SK-N-SH (cell line): ENCODE measurements around the gene GSDMA. TPM values are rescaled to one million over a fixed set of nuclear protein-coding genes. Genes with fewer than 3 reads are reported as not detected.

Source experiments
- CTCF ChIA-PET: fragments of 300-600, 350-600 bp; formaldehyde crosslinking; extraction: SDS; loops from one replicate; lab custom pipeline; 2021; lab: Yijun Ruan, JAX
- POLR2A ChIA-PET: fragments of 350-600 bp; sonication (Branson Sonifier 250); formaldehyde crosslinking; extraction: SDS; loops from one replicate; lab custom pipeline; 2020; ENCODE audit warnings: antibody characterized with exemption, inconsistent platforms; lab: Yijun Ruan, JAX
- DNase-seq: peaks from one replicate; pipeline ENCODE4 v3.0.0; 2012
- H2AFZ ChIP-seq: fragments of 200-600 bp; sonication (generic); 2 replicates; pipeline ENCODE4 v1.8.1; 2016; ENCODE audit warnings: antibody characterized with exemption, mild to moderate bottlenecking, low read depth
- H3F3A ChIP-seq: fragments of 200-600 bp; sonication (generic); replicated peaks from 2 replicates; pipeline ENCODE3; 2016; ENCODE audit warnings: antibody characterized with exemption, mild to moderate bottlenecking; ENCODE audit not compliant: insufficient read depth
- H3K27ac ChIP-seq, 2 experiments: fragments of 200-500 bp in 1 of 2; fragments of 200-600 bp in 1 of 2; sonication (Bioruptor generic) in 1 of 2; sonication (generic), shearing (Covaris generic) in 1 of 2; 2 replicates each; pipeline versions ENCODE4 v1.5.1 to v1.6.1; 2014 to 2016; ENCODE audit warnings: low read depth in 2 of 2, inconsistent platforms in 1 of 2, low read length in 1 of 2, mild to moderate bottlenecking in 1 of 2, mixed read lengths in 1 of 2
- H3K27me3 ChIP-seq: fragments of 200-600 bp; sonication (generic), shearing (Covaris generic); 2 replicates; pipeline ENCODE4 v1.6.1; 2016; ENCODE audit warnings: mixed run types; ENCODE audit not compliant: insufficient read depth
- H3K36me3 ChIP-seq, 2 experiments: fragments of 200-500 bp in 1 of 2; fragments of 200-600 bp in 1 of 2; sonication (Bioruptor generic) in 1 of 2; sonication (generic) in 1 of 2; replicated peaks in 1 of 2; 2 replicates each; pipeline versions ENCODE3 to v1.5.1; 2014 to 2016; ENCODE audit warnings: low read length in 1 of 2, mild to moderate bottlenecking in 1 of 2; ENCODE audit not compliant: insufficient read depth in 2 of 2, control insufficient read depth in 1 of 2
- H3K4me1 ChIP-seq, 2 experiments: fragments of 200-500 bp in 1 of 2; fragments of 200-600 bp in 1 of 2; sonication (Bioruptor generic) in 1 of 2; sonication (generic), shearing (Covaris generic) in 1 of 2; 2 replicates each; pipeline versions ENCODE4 v1.5.1 to v1.6.1; 2014 to 2016; ENCODE audit warnings: low read depth in 1 of 2, low read length in 1 of 2, mixed run types in 1 of 2; ENCODE audit not compliant: insufficient read depth in 2 of 2, control insufficient read depth in 1 of 2
- H3K4me2 ChIP-seq: fragments of 200-600 bp; sonication (generic), shearing (Covaris generic); 2 replicates; pipeline ENCODE4 v1.6.1; 2017; ENCODE audit warnings: mixed run types
- H3K4me3 ChIP-seq, 2 experiments: fragments of 200-500 bp in 1 of 2; fragments of 200-600 bp in 1 of 2; sonication (Bioruptor generic) in 1 of 2; sonication (generic), shearing (Covaris generic) in 1 of 2; 2 replicates each; pipeline versions ENCODE4 v1.5.1 to v1.8.1; 2014 to 2016; ENCODE audit warnings: low read depth in 2 of 2, inconsistent platforms in 1 of 2, low read length in 1 of 2, mild to moderate bottlenecking in 1 of 2, mixed read lengths in 1 of 2, moderate library complexity in 1 of 2
- H3K79me2 ChIP-seq: fragments of 200-600 bp; sonication (generic); 2 replicates; pipeline ENCODE4 v1.8.1; 2017; ENCODE audit warnings: mild to moderate bottlenecking; ENCODE audit not compliant: insufficient read depth
- H3K9ac ChIP-seq: fragments of 200-600 bp; sonication (generic); 2 replicates; pipeline ENCODE4 v1.6.1; 2017; ENCODE audit warnings: mixed run types
- H3K9me2 ChIP-seq: fragments of 200-600 bp; sonication (generic); 2 replicates; pipeline ENCODE4 v1.6.1; 2017; ENCODE audit warnings: mixed run types
- H3K9me3 ChIP-seq: fragments of 200-600 bp; sonication (generic); 2 replicates; pipeline ENCODE4 v1.6.1; 2017; ENCODE audit warnings: mixed run types, mild to moderate bottlenecking, moderate library complexity
- H4K20me1 ChIP-seq: fragments of 200-600 bp; sonication (generic); 2 replicates; pipeline ENCODE4 v1.6.1; 2017; ENCODE audit warnings: mild to moderate bottlenecking, mixed run types; ENCODE audit not compliant: insufficient read depth
- ELF1 ChIP-seq: IDR thresholded peaks from 2 replicates; pipeline ENCODE4 v1.4.0; 2012
- EP300 ChIP-seq, 2 experiments: IDR thresholded peaks; 2 replicates each; pipeline versions ENCODE4 v1.4.0 to v1.6.1; 2012; ENCODE audit warnings: borderline replicate concordance in 1 of 2, low read depth in 1 of 2, low read length in 1 of 2
- EZH2phosphoT487 ChIP-seq: fragments of 200-600 bp; sonication (generic); IDR thresholded peaks from 2 replicates; pipeline ENCODE4 v1.6.1; 2017; ENCODE audit warnings: low read depth, mixed run types, mild to moderate bottlenecking, antibody characterized with exemption, moderate library complexity, borderline replicate concordance
- MXI1 ChIP-seq: IDR thresholded peaks from 2 replicates; pipeline ENCODE4 v1.6.1; 2012; ENCODE audit warnings: mild to moderate bottlenecking, low read depth, low read length, improper control_type of control experiment
- NRF1 ChIP-seq: IDR thresholded peaks from 2 replicates; pipeline ENCODE4 v1.6.1; 2012; ENCODE audit warnings: low read depth, mild to moderate bottlenecking, low read length
- POLR2AphosphoS5 ChIP-seq: IDR thresholded peaks from 2 replicates; pipeline ENCODE4 v1.6.1; 2012; ENCODE audit warnings: low read depth, low read length
- RXRA ChIP-seq: IDR thresholded peaks from 2 replicates; pipeline ENCODE4 v1.4.0; 2012; ENCODE audit warnings: low read depth, mild to moderate bottlenecking, borderline replicate concordance
- SMC3 ChIP-seq: IDR thresholded peaks from 2 replicates; pipeline ENCODE4 v1.6.1; 2012; ENCODE audit warnings: low read depth, low read length, improper control_type of control experiment
- TAF1 ChIP-seq: IDR thresholded peaks from 2 replicates; pipeline ENCODE4 v1.6.1; 2012; ENCODE audit warnings: low read depth, mild to moderate bottlenecking, low read length, moderate library complexity, borderline replicate concordance
- TCF12 ChIP-seq: IDR thresholded peaks from 2 replicates; pipeline ENCODE4 v1.4.0; 2012
- TEAD4 ChIP-seq: IDR thresholded peaks from 2 replicates; pipeline ENCODE4 v1.4.0; 2012; ENCODE audit warnings: mild to moderate bottlenecking, borderline replicate concordance; ENCODE audit not compliant: insufficient read depth
- WGBS: methylation state at CpG from one replicate; pipeline ENCODE4 v1.1.6; 2017; ENCODE audit warnings: low lambda C conversion rate; 5-methylcytosine and 5-hydroxymethylcytosine counted together
- polyA plus RNA-seq, 3 experiments: library from polyadenylated mRNA; depleted of rRNA; stranded (reverse); fragments of >200 nt; gene quantifications; 2 replicates each; pipeline ENCODE4 v1.2.3, GENCODE V29; 2012
- TF ChIP-seq, protein P1 (sequence below): IDR thresholded peaks from 2 replicates; pipeline ENCODE4 v1.4.0; 2012; ENCODE audit warnings: low read depth, borderline replicate concordance
- TF ChIP-seq, protein P2 (sequence below): IDR thresholded peaks from 2 replicates; pipeline ENCODE4 v1.4.0; 2012; ENCODE audit warnings: low read depth, borderline replicate concordance
- TF ChIP-seq, protein P3 (sequence below): fragments of 150-350 bp; IDR thresholded peaks from 2 replicates; pipeline ENCODE4 v1.6.1; 2016; ENCODE audit warnings: mild to moderate bottlenecking, low read depth, low read length

Gene GSDMA
- polyA plus RNA-seq, 1 of the 3 experiments (the other 2 are of a cell fraction), result not detected

DNA sequence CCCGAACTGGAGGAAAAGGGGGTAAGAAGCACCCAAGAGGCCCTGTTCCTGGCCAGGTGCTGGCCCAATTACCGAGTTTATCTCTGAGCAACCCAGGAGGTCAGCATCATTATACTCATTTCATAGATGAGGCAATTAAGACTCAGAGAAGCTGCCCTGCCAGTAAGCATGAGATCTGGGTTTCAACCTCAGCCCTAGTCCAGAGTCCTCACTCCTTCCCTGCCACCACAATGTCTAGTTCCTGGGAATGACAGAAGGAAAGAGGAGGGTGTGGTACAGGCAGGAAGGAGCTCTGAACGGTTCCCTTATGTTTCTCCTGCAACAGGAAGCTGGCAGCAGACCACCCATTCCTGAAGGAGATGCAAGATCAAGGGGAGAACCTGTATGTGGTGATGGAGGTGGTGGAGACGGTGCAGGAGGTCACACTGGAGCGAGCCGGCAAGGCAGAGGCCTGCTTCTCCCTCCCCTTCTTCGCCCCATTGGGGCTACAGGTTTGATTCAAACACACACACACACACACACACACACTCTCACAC, 7.4 kb downstream of the GSDMA start:
- TF ChIP-seq POLR2AphosphoS5 (no peak), EP300 (IDR thresholded peaks at IDR 0.05; ENCODE audit: borderline replicate concordance in 1 of 2, low read depth in 1 of 2, low read length in 1 of 2) (no peak), TCF12 (no peak), EZH2phosphoT487 (no peak), TEAD4 (no peak), RXRA (no peak), ELF1 (no peak), SMC3 (no peak), MXI1 (no peak)
- TF ChIP-seq, protein P1, sequence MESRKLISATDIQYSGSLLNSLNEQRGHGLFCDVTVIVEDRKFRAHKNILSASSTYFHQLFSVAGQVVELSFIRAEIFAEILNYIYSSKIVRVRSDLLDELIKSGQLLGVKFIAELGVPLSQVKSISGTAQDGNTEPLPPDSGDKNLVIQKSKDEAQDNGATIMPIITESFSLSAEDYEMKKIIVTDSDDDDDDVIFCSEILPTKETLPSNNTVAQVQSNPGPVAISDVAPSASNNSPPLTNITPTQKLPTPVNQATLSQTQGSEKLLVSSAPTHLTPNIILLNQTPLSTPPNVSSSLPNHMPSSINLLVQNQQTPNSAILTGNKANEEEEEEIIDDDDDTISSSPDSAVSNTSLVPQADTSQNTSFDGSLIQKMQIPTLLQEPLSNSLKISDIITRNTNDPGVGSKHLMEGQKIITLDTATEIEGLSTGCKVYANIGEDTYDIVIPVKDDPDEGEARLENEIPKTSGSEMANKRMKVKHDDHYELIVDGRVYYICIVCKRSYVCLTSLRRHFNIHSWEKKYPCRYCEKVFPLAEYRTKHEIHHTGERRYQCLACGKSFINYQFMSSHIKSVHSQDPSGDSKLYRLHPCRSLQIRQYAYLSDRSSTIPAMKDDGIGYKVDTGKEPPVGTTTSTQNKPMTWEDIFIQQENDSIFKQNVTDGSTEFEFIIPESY, result no peak
- TF ChIP-seq, protein P2, sequence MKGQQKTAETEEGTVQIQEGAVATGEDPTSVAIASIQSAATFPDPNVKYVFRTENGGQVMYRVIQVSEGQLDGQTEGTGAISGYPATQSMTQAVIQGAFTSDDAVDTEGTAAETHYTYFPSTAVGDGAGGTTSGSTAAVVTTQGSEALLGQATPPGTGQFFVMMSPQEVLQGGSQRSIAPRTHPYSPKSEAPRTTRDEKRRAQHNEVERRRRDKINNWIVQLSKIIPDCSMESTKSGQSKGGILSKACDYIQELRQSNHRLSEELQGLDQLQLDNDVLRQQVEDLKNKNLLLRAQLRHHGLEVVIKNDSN, result no peak
- Histone ChIP-seq H3K9me2 (no peaks in the 10 kb centered on the region), H3K9ac (no peak overlapping the region), H2AFZ (no peak overlapping the region), H3K36me3 (no peaks in the 10 kb centered on the region), H3K79me2 (no peaks in the 10 kb centered on the region), H3K4me2 (no peak overlapping the region), H3K27me3 (no peaks in the 10 kb centered on the region), H3K4me1 (peaks cover 0 to 6% of the 10 kb centered on the region in 2 experiments; a peak in 1 of 4 replicates), H3K27ac (no peak overlapping the region), H4K20me1 (no peaks in the 10 kb centered on the region), H3F3A (no peaks in the 10 kb centered on the region), H3K4me3 (no peak overlapping the region), H3K9me3 (no peaks in the 10 kb centered on the region)
- 43% methylated on average over 7 of the region's 7 CpGs for WGBS
- CTCF ChIA-PET, result interaction anchor here (1.4 to 6.2 kb wide), 3 partner anchors 10 to 395 kb away, joined by 3 to 29 read pairs (median 17); partner anchors contain the start of gene PSMD3
- DNase-seq, result no peak
- POLR2A ChIA-PET, result no interaction called here

DNA sequence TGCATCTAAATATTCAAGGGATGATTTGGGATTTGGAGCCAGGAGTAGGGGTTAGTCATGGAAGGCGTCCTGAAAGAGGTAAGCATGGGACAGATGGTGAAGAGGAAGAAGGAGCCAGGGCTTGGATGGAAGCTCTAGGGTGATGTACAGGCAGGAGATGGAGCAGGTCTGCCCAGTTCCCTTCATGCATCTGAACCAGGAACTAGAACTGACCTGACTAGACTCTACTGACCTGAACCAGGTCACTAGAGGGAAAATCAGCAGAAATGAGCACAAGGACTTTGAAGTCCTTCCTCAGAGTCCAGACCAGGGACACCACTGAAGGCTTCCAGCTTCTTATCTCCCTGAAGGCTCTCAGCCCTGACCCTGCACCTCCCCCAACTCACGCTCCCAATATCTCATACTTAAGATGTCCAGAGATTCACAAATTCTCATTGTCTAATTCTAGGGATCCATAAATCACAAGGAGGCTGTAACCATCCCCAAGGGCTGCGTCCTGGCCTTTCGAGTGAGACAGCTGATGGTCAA, 8.3 kb downstream of the GSDMA start:
- no peak overlapping the region for H3K27ac ChIP-seq
- CTCF ChIA-PET, result interaction anchor here (1.4 to 6.2 kb wide), 3 partner anchors 9 to 396 kb away, joined by 3 to 29 read pairs (median 9); partner anchors contain the start of gene PSMD3
- TF ChIP-seq NRF1 (no peak), RXRA (no peak), TAF1 (no peak), EZH2phosphoT487 (no peak)
- TF ChIP-seq, protein P3, sequence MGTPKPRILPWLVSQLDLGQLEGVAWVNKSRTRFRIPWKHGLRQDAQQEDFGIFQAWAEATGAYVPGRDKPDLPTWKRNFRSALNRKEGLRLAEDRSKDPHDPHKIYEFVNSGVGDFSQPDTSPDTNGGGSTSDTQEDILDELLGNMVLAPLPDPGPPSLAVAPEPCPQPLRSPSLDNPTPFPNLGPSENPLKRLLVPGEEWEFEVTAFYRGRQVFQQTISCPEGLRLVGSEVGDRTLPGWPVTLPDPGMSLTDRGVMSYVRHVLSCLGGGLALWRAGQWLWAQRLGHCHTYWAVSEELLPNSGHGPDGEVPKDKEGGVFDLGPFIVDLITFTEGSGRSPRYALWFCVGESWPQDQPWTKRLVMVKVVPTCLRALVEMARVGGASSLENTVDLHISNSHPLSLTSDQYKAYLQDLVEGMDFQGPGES, result no peak
- no peaks in the 10 kb centered on the region for H3K79me2 ChIP-seq
- no peak for DNase-seq
- no peak overlapping the region for H3K9ac ChIP-seq
- no peaks in the 10 kb centered on the region for H3K9me3 ChIP-seq
- no peaks in the 10 kb centered on the region for H4K20me1 ChIP-seq
- peaks cover 0 to 6% of the 10 kb centered on the region in 2 experiments; a peak in 1 of 4 replicates for H3K4me1 ChIP-seq
- H3K4me2 ChIP-seq, result no peak overlapping the region
- POLR2A ChIA-PET, result no interaction called here
- H3K27me3 ChIP-seq, result no peaks in the 10 kb centered on the region
- no peak overlapping the region for H3K4me3 ChIP-seq
- no peaks in the 10 kb centered on the region for H3K9me2 ChIP-seq
- H3F3A ChIP-seq, result no peaks in the 10 kb centered on the region
- no peak overlapping the region for H2AFZ ChIP-seq
- H3K36me3 ChIP-seq, result no peaks in the 10 kb centered on the region
- WGBS, result 40% methylated on average over 4 of the region's 4 CpGs
